ENCODE results near the gene MET.

MET gene

DNA sequence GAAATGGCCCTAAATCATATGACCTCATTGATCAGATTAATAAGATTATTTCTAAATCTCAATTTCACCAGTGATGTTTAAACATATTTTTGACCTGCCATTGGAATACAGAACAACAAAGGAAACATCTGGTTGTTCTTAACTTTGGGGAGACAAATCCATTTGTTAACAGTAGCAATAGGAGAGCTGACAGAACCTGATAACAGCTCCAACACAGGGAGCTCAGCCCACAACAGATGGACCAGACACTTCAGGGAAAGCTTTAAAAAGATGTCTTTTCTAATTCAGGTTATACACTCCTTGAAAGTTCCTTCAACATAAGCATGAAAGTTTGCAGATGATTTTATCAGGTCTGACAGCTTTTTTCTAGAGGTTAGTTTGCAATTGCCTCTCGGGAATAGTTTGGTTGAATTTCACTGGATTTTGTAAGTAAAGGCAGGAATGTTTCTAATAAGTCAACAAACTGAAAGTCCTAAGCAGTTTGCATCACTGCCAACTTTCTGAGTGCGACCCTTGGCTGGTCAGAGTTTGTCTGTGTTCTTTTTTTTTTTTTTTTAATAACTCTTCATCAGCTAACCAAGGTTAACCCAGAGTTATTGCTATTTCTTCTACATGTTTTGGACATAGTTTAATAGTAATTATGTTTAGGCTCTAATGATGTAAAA lies 6.5 kb upstream of the MET start:
- no peak for DNase-seq (ENCODE audit: low read depth in 2 of 2)

- DNase-seq (ENCODE audit: low read depth in 2 of 2) = no peak
Measured at GRCh38 chr7:116669769-116670168, 2.2 kb upstream of the MET start.

DNA sequence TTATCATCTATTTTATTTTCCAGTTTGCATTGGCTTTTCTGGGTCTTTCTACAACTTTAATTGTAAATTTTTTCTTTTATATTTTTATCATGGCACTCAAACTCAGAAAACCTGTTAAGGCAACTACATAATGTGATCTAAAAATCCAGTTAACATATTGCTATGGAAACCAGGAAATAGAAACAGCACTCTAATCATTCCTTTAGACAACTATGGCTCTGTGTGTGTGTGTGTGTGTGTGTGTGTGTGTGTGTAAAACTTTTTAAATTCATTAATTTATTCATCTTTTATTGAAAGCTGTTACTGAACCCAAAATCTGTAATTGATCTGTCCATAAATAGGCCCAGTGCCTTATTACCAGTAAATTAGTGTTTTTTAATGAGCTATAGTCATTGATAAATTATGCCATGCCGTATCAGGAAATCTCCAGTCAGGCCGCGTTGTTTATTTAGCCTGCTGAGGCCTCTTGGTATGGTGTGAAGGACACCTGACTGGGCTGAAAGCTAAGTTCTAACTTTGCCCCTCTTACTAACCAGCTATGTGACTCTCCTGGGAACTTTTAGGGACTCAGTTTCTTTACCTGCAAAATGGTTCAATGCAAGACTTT lies 1.5 kb upstream of the MET start:
- no peak for DNase-seq (ENCODE audit: low read depth in 2 of 2)

DNA sequence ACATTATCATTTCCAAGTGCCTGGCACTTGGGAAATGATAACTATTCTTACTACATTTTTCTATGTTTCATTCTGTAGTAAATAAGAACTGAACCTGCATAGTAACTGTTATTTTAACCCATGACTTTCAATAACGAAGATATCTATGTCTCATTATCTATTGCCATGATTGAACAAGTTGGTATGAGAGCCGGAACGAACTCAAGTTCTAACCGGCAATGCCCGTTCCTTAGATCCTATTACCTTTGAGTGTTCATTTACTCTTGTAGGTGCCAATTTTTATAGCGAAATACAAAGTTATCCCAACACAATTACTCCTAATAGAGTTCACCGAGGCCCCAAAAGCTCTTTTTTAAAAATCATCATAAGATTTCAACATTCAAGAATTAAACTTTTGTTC lies 885 bp upstream of the MET start:
- DNase-seq (ENCODE audit: low read depth in 2 of 2) = no peak

- DNase-seq (ENCODE audit: low read depth in 2 of 2) = no peak
Measured at GRCh38 chr7:116672596-116673456, 830 bp downstream of the MET start.

DNA sequence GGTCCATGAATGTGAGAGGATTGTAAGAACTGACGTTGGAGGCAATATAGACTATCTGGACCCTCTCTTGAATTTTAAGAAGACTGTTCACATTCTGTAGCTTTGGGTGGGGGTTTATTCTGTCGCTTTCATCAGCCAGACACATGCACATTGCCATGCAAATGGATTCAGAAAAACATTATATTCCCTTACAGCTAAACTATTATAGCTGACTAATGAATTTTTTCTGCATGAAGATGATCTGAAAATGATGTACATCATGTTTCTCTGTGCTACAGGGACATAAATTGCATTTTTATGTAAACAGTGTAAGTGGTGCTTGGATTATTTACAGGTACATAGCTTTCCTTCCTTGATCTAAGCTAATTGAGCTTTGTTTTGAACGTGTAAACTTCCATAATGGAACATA lies 1.5 kb downstream of the MET start:
- no peak for DNase-seq (ENCODE audit: low read depth in 2 of 2)

GRCh38 chr7:116674508-116675173 lies 2.6 kb downstream of the MET start:
- DNase-seq (ENCODE audit: low read depth in 2 of 2) = no peak

DNA sequence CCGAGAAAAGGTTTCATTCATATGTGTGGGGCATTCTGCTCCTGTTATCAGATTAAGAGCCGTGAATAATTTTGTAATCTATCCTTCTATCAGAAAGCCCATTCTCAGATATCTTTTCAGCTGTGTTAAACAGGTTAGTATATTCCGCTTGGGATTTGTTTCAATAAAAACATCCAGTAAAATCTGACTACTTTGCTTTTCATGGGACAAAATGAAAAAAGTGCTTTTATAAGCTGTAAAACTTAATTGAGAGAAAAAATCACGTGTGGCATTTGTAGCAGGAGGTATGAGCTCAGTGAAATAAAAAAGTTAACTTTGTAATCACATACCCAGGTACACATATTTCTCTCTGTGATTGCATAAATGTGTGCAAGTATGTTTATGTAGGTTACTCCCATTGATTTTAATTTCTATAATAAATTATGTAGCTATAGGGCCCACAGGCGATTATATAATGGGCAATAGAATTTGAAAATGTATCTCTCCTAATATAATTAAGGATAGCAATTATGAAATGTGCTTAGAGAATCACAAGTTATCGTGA lies 3.9 kb downstream of the MET start:
- DNase-seq (ENCODE audit: low read depth in 2 of 2) = no peak

DNA sequence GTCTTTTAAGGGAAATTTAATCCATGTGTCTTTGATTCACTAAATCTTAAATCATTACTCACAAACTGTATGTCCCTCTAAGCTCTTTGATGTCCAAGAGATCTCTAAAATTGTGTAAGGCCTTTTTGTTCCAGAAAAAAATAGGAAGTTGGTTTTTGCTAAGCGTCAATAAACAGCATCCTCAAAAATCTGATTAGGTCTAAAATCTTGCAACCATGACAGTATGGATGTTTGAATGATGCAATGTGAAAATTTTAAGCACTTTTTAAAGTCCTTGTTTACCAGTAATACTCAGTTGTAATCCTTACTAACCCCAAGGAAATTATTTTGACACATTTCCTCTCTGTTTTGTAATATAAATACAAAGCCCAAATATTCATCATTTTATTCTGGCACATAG lies 6.8 kb downstream of the MET start:
- no peak for DNase-seq (ENCODE audit: low read depth in 2 of 2)

- no peak for DNase-seq (ENCODE audit: low read depth in 2 of 2)
Measured at GRCh38 chr7:116679500-116679899, 7.5 kb downstream of the MET start.

DNA sequence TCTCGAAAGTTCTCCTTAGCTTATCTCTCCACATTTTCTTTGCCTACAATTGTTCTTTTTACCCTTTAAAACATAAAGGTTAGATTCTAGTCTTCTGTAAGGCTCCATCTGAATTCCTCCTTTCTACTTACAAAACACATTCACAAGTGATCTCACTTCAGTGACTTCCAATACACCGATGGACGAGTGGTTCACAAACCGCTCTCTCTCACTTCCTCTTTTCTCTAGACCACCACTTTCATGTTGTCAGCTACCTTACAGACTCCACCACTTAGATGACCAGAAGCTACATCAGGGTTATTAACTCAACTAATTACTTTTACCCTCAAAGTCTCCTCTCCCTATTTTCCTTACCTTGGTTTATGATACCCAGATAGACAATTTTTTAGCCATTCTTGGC lies 11.8 kb downstream of the MET start:
- DNase-seq (ENCODE audit: low read depth in 2 of 2) = no peak

DNA sequence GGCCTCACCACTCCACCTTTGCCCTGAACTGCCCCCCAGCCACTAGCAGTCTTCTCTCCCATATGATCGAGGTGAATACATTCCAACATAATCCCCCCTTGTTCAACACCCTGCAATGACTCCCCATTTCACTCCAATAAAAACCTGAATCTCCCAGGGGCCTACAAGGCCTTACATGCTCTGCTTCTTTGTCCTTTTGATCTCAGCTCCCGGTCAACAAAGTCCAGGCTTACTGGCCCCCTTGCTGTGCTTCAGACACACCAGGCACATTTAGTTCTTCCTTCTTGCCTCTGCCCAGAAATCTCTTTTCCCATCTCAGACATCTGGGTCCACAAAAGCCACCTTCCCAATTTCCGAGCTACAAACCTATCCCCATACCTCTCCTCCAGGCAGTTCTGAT lies 14.0 kb downstream of the MET start:
- DNase-seq (ENCODE audit: low read depth in 2 of 2) = no peak

- DNase-seq (ENCODE audit: low read depth in 2 of 2) = no peak
Measured at GRCh38 chr7:116686812-116687419, 14.9 kb downstream of the MET start.

GRCh38 chr7:116687801-116688201 lies 15.8 kb downstream of the MET start:
- no peak for DNase-seq (ENCODE audit: low read depth in 2 of 2)

DNA sequence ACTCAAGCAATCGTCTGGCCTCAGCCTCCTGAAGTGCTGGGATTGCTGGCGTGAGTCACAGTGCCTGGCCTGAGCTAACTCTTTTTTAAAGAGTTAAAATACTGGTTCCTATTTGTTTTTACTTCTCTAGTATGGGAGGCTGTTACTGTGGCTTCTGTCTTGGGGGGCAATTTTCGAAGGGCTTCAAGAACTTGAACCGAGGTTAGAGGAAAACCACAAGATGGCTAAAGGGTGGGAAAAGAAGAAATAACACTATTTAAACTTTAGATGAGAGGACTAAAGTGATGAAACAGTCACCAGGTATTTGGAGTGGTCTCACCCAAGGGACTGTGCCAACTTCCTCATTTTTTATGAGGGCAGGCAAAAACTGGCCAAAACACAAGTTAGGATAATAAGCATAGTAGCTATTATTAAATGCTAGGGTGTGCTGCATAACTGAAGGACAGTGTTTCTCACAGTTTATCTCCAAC lies 17.8 kb downstream of the MET start:
- DNase-seq (ENCODE audit: low read depth in 2 of 2) = no peak

- DNase-seq (ENCODE audit: low read depth in 2 of 2) = no peak
Measured at GRCh38 chr7:116691664-116692063, 19.7 kb downstream of the MET start.

- DNase-seq (ENCODE audit: low read depth in 2 of 2) = no peak
Measured at GRCh38 chr7:116692401-116693308, 20.7 kb downstream of the MET start.

DNA sequence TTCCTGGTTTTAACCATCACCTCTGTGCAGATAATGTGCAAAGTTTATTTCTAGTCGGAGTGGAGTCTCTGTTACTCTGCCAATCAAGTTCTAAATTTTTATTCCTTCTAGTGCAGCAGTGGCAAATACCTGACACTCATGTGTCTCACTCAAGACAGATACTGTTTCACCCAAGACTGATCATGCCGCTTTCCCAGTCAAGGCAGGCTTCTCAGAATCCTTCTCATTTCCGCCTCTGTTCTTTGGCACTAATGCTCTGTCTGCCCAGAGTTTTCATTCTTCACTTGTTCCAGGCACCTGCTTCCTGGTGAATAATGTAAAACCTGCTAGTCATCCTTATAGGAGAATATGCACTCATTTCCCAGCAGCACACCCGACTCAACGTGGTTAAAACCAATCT lies 24.7 kb downstream of the MET start:
- DNase-seq (ENCODE audit: low read depth in 2 of 2) = no peak

DNA sequence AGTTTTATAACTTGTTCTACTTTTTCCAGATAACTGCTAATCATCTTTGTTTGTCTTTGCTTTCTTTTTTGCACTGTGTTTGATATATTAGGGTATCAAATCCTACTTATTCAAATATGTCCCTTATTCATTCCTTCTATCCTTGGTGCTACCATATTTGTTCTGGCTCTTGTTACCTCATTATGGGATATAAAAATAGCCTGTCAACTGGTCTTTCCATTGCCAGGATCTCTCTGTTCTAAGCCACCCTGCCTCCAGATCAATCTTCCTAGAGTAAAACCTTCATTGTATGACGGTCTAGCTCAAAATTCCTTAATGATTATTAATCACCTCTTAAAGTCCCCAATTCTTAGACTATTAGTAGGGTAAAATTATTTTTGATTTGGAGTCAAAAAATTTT lies 25.2 kb downstream of the MET start:
- DNase-seq (ENCODE audit: low read depth in 2 of 2) = no peak

GRCh38 chr7:116697761-116698160 lies 25.8 kb downstream of the MET start:
- DNase-seq (ENCODE audit: low read depth in 2 of 2) = no peak

- DNase-seq (ENCODE audit: low read depth in 2 of 2) = no peak
Measured at GRCh38 chr7:116698396-116698795, 26.4 kb downstream of the MET start.

All from activated CD4-positive, alpha-beta T cell treated with anti-CD3 and anti-CD28 coated beads for 24 hours (primary cell).